ENCODE data around the gene MPRIP. TPM values are rescaled to one million over a fixed set of nuclear protein-coding genes. Genes with fewer than 3 reads are reported as not detected.
"Not testable (repeated sequence)": the region's sequence is repeated elsewhere in the genome, so short reads cannot be mapped to it uniquely, and the experiment has no call there.

MPRIP gene
- total and polyA plus RNA-seq, 4 donors, result 121 to 342 (median 175) TPM

DNA sequence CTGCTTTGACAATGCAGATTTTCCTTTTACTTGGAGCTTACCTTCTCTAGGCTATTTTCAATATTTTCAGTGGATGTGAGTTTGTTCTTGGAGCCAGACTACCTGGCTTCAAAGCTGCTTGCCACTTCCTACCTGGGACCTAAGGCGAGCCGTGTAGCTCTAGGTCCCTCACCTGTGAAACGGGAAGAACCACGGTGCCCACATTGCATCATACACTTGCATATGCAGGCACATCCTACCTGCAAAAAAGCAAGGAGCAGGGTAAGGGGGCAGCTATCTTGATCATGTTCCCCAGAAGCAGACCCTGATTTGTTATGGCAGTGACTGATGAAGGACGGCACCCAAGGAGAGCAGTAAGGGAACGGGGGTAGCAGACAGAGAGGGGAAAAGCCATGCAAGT is 27.0 kb upstream of the MPRIP start:
- Histone ChIP-seq H3K27me3 (ENCODE audit: control insufficient read depth in 3 of 3, insufficient read depth in 3 of 3, low read length in 2 of 3) (no peaks in the 10 kb centered on the region), H3K9me3 (ENCODE audit: control insufficient read depth in 4 of 4, insufficient read depth in 3 of 4, low read length in 3 of 4) (no peaks in the 10 kb centered on the region), H3K27ac (ENCODE audit: low read depth in 1 of 2, low read length in 1 of 2) (no peak overlapping the region), H3K4me1 (ENCODE audit: control insufficient read depth in 5 of 5, insufficient read depth in 5 of 5, low read length in 5 of 5) (peaks cover 0 to 20% (median 0%) of the 10 kb centered on the region in 5 donors), H3K9ac (ENCODE audit: insufficient read depth in 1 of 2, low read length in 2 of 2) (no peak overlapping the region), H3K4me3 (no peak overlapping the region), H3K36me3 (ENCODE audit: control insufficient read depth in 4 of 4, insufficient read depth in 4 of 4, low read length in 4 of 4) (no peaks in the 10 kb centered on the region)
- ATAC-seq (ENCODE audit: insufficient read depth, low FRiP score), result no peak
- no peak for DNase-seq
- TF ChIP-seq, protein P1, sequence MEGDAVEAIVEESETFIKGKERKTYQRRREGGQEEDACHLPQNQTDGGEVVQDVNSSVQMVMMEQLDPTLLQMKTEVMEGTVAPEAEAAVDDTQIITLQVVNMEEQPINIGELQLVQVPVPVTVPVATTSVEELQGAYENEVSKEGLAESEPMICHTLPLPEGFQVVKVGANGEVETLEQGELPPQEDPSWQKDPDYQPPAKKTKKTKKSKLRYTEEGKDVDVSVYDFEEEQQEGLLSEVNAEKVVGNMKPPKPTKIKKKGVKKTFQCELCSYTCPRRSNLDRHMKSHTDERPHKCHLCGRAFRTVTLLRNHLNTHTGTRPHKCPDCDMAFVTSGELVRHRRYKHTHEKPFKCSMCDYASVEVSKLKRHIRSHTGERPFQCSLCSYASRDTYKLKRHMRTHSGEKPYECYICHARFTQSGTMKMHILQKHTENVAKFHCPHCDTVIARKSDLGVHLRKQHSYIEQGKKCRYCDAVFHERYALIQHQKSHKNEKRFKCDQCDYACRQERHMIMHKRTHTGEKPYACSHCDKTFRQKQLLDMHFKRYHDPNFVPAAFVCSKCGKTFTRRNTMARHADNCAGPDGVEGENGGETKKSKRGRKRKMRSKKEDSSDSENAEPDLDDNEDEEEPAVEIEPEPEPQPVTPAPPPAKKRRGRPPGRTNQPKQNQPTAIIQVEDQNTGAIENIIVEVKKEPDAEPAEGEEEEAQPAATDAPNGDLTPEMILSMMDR (IDR thresholded peaks at IDR 0.05; ENCODE audit: control extremely low read depth, extremely low read depth), result no peak
- 84 to 89% methylated on average over 6 of the region's 6 CpGs for WGBS, 2 donors

DNA sequence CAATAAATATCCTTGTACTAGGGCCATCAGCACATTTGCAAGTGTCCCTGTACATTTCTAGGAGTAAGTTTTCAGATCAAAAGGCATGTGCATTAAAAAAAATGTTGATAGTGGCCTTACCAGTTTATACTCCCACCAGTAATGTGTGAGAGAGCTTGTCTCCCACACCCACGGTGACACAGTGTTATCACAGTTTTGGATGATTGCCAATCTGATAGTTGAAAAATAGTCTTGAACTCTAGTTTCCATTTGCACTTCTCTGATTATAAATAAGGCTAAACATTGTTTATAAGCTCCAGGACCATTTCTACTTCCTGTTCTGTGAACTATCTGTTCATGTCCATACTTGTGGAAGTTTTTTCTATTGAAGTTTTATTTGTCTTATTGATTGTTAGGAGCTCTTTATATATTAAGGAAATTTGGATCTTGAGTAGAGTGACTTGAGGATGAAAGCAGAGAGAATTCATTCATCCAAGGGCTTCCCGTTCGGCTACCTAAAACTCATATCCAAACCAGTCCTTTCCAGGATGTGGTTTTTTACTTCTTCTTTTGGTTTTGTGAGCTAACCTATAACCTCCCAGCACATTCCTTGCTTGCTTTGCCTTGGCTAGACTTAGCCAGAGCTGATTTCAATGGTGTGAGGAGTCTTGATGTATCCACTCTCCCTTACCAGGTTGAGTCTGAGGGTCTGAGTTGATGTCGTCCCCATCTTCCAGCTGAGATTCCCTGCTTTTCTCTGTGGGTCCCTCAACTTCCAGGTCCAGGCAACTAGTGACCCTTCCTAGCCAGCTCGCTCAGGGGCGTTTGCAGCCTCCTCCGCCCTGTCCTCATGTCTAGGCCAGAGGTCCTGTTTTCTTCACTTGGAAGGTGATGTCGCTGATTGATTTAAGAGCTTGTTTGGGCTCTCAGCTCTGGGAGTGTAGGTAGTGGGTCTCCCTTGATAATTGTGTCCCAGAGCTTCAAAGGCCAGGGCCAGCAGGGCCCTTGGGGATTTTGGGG is 25.8 kb upstream of the MPRIP start:
- DNase-seq; H3K27me3 ChIP-seq (ENCODE audit: control insufficient read depth in 3 of 3, insufficient read depth in 3 of 3, low read length in 2 of 3); H3K9ac ChIP-seq (ENCODE audit: insufficient read depth in 1 of 2, low read length in 2 of 2); H3K9me3 ChIP-seq (ENCODE audit: control insufficient read depth in 4 of 4, insufficient read depth in 3 of 4, low read length in 3 of 4); H3K27ac ChIP-seq (ENCODE audit: low read depth in 1 of 2, low read length in 1 of 2); H3K4me3 ChIP-seq; ATAC-seq (ENCODE audit: insufficient read depth, low FRiP score); H3K36me3 ChIP-seq (ENCODE audit: control insufficient read depth in 4 of 4, insufficient read depth in 4 of 4, low read length in 4 of 4): not testable (repeated sequence)
- 68 to 77% methylated on average over 8 of the region's 8 CpGs for WGBS, 2 donors
- peaks cover 0 to 23% (median 7%) of the 10 kb centered on the region in 5 donors for H3K4me1 ChIP-seq (ENCODE audit: control insufficient read depth in 5 of 5, insufficient read depth in 5 of 5, low read length in 5 of 5)

DNA sequence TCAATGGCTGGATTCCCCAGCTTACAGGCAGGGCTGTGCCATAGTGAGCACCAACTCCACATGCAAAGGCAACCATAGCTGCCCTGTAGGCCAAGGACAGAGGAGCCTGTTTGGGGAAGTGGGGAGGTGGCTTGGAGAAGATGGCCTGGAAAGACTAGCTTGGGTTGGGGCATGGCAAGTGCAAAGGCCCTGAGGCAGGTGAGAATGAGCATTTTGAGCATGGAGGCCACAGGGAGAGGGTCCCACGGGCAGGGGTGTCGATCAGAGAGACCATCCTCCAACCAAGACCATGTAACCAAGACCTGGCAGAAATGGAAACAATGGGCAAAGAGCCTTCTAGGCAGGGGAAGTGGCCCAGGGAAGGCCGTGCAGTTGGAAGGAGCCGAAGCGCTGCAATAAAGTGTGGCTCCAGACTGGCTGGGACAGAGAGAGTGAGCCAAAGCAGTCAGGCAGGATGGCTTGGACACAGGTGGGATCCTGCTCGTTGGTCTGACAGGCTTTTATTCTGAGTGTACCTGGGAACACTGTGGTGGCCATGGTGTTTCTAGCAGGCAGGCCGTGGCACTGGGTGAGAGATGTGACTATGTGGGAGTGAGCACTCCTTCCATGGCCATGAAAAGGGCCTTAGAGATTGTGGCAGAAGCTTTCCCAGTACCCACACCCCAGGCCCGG is 24.8 kb upstream of the MPRIP start:
- Histone ChIP-seq H3K4me3 (no peak overlapping the region), H3K27me3 (ENCODE audit: control insufficient read depth in 3 of 3, insufficient read depth in 3 of 3, low read length in 2 of 3) (no peaks in the 10 kb centered on the region), H3K9me3 (ENCODE audit: control insufficient read depth in 4 of 4, insufficient read depth in 3 of 4, low read length in 3 of 4) (no peaks in the 10 kb centered on the region), H3K9ac (ENCODE audit: insufficient read depth in 1 of 2, low read length in 2 of 2) (no peak overlapping the region), H3K27ac (ENCODE audit: low read depth in 1 of 2, low read length in 1 of 2) (peak overlapping the region in 1 of 2 donors; percentile 26), H3K36me3 (ENCODE audit: control insufficient read depth in 4 of 4, insufficient read depth in 4 of 4, low read length in 4 of 4) (no peaks in the 10 kb centered on the region), H3K4me1 (ENCODE audit: control insufficient read depth in 5 of 5, insufficient read depth in 5 of 5, low read length in 5 of 5) (peaks cover 0 to 23% (median 11%) of the 10 kb centered on the region in 5 donors)
- ATAC-seq (ENCODE audit: insufficient read depth, low FRiP score), result no peak
- WGBS, 2 donors, result 94 to 96% methylated on average over 8 of the region's 8 CpGs
- TF ChIP-seq, protein P1 (IDR thresholded peaks at IDR 0.05; ENCODE audit: control extremely low read depth, extremely low read depth), result no peak
- no peak for DNase-seq

DNA sequence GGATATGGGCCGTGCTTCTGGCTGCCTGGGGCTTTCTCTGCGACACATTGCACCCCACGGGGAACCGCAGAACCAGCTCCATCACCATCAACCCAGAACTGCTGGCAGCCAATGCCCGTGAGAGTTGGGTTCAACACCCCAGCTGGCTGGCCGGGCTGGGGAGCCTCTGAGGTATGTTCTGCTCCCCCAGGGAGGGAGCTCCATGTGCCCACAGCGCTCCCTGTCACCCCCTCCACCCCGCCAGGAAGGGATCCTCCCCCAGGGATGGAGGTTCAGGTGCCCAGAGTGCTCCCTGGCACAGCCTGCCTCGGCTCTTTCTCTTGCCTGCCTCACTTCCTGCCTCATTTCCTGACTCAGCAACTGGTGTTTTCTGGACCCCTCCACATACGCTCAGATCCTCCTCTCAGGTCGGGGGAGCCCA is 24.2 kb upstream of the MPRIP start:
- Histone ChIP-seq H3K4me3 (no peak overlapping the region), H3K4me1 (ENCODE audit: control insufficient read depth in 5 of 5, insufficient read depth in 5 of 5, low read length in 5 of 5) (peaks cover 0 to 23% (median 11%) of the 10 kb centered on the region in 5 donors), H3K36me3 (ENCODE audit: control insufficient read depth in 4 of 4, insufficient read depth in 4 of 4, low read length in 4 of 4) (no peaks in the 10 kb centered on the region), H3K27me3 (ENCODE audit: control insufficient read depth in 3 of 3, insufficient read depth in 3 of 3, low read length in 2 of 3) (no peaks in the 10 kb centered on the region), H3K9ac (ENCODE audit: insufficient read depth in 1 of 2, low read length in 2 of 2) (no peak overlapping the region), H3K9me3 (ENCODE audit: control insufficient read depth in 4 of 4, insufficient read depth in 3 of 4, low read length in 3 of 4) (no peaks in the 10 kb centered on the region), H3K27ac (ENCODE audit: low read depth in 1 of 2, low read length in 1 of 2) (peak overlapping the region in 1 of 2 donors; percentile 84)
- DNase-seq (no peak), ATAC-seq (ENCODE audit: insufficient read depth, low FRiP score) (no peak)
- 63 to 65% methylated on average over 11 of the region's 11 CpGs for WGBS, 2 donors
- TF ChIP-seq, protein P1 (IDR thresholded peaks at IDR 0.05; ENCODE audit: control extremely low read depth, extremely low read depth), result no peak

Measured in lung (tissue), 12 donors.